Measurements from ENCODE around the gene IPO11.

IPO11 gene

GRCh38 chr5:62412549-62413329, at the start of gene IPO11:
Gene IPO11 (plus strand): TSS chr5:62412763. CDS start chr5:62437280, 24,517 bp downstream.
- peak; percentile 96 to 98 (median 97) for DNase-seq

GRCh38 chr5:62369039-62369438, 43.5 kb upstream of the IPO11 start:
- no peak for DNase-seq

GRCh38 chr5:62371409-62371808, 41.2 kb upstream of the IPO11 start:
- no peak for DNase-seq

- DNase-seq = no peak
Measured at GRCh38 chr5:62372600-62372999, 40.0 kb upstream of the IPO11 start.

GRCh38 chr5:62373382-62373781, 39.2 kb upstream of the IPO11 start:
- no peak for DNase-seq

- no peak for DNase-seq
Measured at GRCh38 chr5:62374090-62374489, 38.5 kb upstream of the IPO11 start.

- DNase-seq = no peak
Measured at GRCh38 chr5:62375627-62376026, 36.9 kb upstream of the IPO11 start.

GRCh38 chr5:62376064-62376463, 36.5 kb upstream of the IPO11 start:
- DNase-seq = no peak

- no peak for DNase-seq
Measured at GRCh38 chr5:62385131-62385530, 27.4 kb upstream of the IPO11 start.

- no peak for DNase-seq
Measured at GRCh38 chr5:62385816-62386400, 26.7 kb upstream of the IPO11 start.

GRCh38 chr5:62386824-62387223, 25.7 kb upstream of the IPO11 start:
- DNase-seq = no peak

- no peak for DNase-seq
Measured at GRCh38 chr5:62395210-62395950, 17.2 kb upstream of the IPO11 start.

- DNase-seq = peak; percentile 83 to 92 (median 88)
Measured at GRCh38 chr5:62403411-62404250, 8.9 kb upstream of the IPO11 start, which contains the start of gene DIMT1. Gene DIMT1 (minus strand): TSS chr5:62403905. CDS start chr5:62403772, 133 bp downstream.

GRCh38 chr5:62413711-62414110, 1.1 kb downstream of the IPO11 start:
- no peak for DNase-seq

GRCh38 chr5:62418462-62419076, 6.0 kb downstream of the IPO11 start:
- no peak for DNase-seq

- DNase-seq = no peak
Measured at GRCh38 chr5:62419609-62420008, 7.0 kb downstream of the IPO11 start.

- DNase-seq = no peak
Measured at GRCh38 chr5:62421414-62421813, 8.9 kb downstream of the IPO11 start.

- DNase-seq = no peak
Measured at GRCh38 chr5:62424763-62425162, 12.2 kb downstream of the IPO11 start.

- no peak for DNase-seq
Measured at GRCh38 chr5:62431735-62432620, 19.4 kb downstream of the IPO11 start.

- no peak for DNase-seq
Measured at GRCh38 chr5:62432621-62433064, 20.1 kb downstream of the IPO11 start.

- no peak for DNase-seq
Measured at GRCh38 chr5:62448528-62448927, 36.0 kb downstream of the IPO11 start.
